NCI-H146 (cell line): ENCODE data around the gene CD40.

Experiments
- DNase-seq: peaks from one replicate; lab custom pipeline; 2025; lab: John Stamatoyannopoulos, UW

The CD40 gene

DNA sequence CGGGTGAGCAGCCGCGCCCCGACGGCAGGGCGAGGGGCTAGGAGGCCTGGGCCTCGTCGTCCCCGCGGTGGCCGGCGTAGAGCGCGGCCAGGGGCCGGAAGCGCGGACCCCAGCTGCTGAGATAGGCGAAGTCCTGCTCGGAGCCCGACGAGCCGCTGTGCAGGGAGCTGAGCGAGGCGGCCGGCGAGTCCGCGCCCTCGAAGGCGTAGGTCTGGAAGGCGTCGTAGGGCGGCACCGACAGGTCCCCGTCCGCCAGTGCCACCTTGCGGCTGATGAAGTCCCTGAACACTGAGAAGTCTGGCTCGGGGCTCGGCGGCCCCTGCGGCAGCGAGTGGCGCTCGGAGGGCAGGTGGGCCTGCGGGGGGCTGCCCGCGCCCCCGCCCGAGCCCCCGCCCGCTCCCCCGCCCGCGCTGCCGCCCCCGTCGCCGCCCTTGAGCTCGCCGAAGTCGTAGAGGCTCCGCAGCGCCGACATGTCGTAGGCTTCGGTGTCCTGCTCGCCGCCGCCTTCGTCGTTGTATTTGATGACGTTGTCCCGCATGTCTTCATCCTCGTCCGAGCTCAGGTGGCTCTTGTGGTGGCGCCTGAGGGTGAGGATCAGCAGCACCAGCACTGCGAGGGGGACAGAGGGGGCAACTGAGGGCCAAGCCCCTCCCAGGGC lies 56.5 kb downstream of the CD40 start:
- peak; percentile 81 for DNase-seq

DNA sequence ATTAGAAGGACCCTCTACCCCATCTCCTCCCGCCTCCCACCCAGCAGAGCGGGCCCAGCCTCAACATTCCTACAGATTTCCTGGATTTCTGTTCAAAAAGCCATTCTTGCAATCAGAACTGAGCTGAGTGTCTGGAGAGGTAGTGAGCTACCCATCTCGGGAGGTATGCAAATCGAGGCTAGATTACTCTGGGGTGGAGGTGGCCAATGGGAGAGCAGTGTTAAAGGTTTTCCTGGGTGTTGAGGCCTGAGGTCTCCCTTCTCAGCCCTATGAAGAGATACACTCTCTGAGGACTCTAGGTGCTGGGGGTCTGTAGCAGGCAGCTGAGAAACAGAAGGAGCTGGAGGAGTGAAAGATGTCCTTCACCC lies 57.0 kb downstream of the CD40 start:
- DNase-seq, result no peak

GRCh38 chr20:46176739-46177378 lies 58.7 kb downstream of the CD40 start:
- no peak for DNase-seq

DNA sequence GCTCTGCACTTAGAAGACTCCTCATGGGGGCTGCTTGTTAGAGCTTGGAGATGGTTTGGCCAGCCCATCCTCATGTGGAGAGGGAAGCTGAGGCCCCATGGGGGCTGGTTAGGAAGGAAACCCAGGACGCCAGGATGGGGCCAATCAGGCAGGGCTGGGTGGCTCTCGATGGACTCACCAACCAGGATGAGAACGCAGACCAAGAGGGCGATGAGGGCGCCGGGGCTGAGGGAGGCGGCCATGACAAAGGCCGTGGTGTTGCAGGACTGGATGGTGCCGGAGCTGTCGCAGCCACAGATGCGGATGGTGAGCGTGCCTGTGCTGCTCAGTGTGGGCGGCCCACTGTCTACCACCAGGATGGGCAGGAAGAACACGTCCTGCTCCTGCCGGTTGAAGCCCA lies 59.7 kb downstream of the CD40 start:
- DNase-seq, result no peak

GRCh38 chr20:46178891-46179290 lies 60.8 kb downstream of the CD40 start:
- no peak for DNase-seq
